Stimulated activated CD4-positive, alpha-beta T cell treated with anti-CD3 and anti-CD28 coated beads, Interleukin-2, amount 100 ng/mL, for 48 hours (primary cell): ENCODE results near the gene KRTAP10-8.
"Not testable (repeated sequence)": the region's sequence is repeated elsewhere in the genome, so short reads cannot be mapped to it uniquely, and the experiment has no call there.

ENCODE experiments used
- DNase-seq, 2 donors: peaks; one replicate each; pipeline ENCODE4 v3.0.0-alpha.2; 2020

The KRTAP10-8 gene

GRCh38 chr21:44647222-44647552 lies 35.3 kb downstream of the KRTAP10-8 start:
- DNase-seq = no peak

- no peak for DNase-seq
Measured at GRCh38 chr21:44648557-44649311, 36.9 kb downstream of the KRTAP10-8 start.

- no peak for DNase-seq
Measured at GRCh38 chr21:44649521-44650100, 37.7 kb downstream of the KRTAP10-8 start.

GRCh38 chr21:44650265-44650972 lies 38.5 kb downstream of the KRTAP10-8 start:
- DNase-seq = no peak

GRCh38 chr21:44650973-44651675 lies 39.2 kb downstream of the KRTAP10-8 start:
- DNase-seq = no peak

DNA sequence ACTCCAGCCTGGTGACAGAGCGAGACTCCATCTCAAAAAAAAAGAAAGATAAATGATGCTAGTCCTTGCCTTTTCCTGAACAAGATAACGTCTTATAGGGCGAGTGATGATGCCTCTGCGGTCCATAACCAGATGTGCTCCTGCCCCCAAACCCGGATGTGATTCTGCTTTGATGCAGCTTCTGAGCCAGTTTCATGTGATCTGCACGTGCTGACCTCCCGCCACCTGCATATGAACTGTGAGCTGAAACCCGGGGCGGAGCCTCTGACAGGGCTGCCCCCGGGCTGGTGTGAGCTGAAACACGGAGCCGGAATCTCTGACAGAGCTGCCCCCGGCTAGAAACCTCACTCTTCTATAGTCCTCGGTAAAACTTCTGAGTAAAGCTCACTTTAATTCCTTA lies 41.2 kb downstream of the KRTAP10-8 start:
- no peak for DNase-seq

DNA sequence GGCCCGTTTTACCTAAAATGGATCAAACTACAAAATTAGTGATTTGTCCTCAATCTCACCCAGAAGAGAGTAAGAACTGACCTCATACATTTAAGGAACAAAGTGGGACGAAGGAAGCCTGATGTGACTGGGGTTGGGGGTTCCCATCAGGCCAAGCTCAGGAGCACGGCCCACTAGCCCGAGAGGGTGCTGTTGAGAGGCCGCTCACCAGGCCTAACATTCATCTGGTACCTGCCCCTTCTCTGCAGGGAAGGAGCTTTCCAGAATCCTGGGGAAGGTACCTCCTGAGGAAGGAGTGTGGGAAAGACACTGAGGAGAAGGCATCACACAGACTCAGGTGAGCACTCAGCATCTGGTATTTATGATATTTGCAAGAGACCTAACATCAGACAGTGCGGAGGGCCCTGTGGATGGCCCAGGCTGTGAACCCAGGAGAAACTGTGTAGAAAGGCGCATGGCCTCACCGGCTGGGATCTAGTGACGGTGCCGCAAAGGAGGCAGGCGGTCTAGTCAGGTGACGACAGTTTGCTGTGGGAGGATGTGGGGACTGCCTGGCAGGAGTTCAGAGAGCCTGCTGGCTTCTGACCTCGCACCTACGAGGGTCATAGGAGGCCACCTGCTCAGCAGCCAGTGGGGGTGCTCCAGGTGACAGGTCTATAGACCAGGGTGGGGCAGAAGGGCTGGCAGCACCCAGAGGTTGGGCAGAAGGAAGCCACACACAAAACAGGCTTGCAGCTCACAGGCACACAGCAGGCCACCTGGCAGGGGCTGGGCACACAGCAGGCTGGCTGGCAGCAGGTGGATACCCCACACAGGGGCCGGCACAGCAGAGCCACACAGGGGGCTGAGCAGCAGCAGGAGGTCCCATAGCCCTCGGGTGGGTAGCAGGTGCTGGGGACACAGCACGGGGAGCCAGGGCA lies 42.0 kb downstream of the KRTAP10-8 start:
- no peak for DNase-seq

DNA sequence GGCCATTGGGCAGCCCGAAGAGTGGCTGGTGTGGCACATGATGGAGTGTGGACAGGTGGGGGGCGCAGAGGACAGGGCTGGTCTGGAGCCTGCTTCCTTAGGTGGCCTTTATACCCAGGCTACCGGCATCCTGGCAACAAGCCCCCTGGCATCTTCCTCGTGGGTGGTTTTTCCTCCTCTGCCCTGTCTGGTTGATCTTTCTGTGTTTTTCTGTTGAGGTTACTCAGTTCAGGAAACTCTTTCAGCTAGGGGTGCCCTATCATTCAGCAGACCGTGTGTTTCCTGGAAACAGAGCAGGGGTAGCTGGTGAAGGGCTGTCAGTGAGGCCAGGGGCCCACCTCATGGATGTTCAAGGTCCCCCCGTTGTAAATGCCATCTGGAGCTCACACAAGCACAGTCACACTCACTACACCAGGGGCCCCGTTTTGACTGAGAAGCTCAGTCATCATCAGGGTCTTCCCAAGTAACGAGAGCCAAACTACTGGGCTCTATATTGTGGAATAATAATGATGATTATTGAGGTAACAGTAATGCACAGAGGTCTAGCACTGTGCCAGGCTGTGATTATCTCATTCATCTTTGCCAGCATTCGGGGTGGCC lies 42.8 kb downstream of the KRTAP10-8 start, which contains the start of gene KRTAP12-4:
Gene KRTAP12-4, minus strand, starts transcription at position 84 of the 600 bp plus-strand sequence. Its CDS starts 45 bp downstream, at position 39.
- no peak for DNase-seq

GRCh38 chr21:44656868-44657267 lies 45.0 kb downstream of the KRTAP10-8 start:
- DNase-seq = no peak

DNA sequence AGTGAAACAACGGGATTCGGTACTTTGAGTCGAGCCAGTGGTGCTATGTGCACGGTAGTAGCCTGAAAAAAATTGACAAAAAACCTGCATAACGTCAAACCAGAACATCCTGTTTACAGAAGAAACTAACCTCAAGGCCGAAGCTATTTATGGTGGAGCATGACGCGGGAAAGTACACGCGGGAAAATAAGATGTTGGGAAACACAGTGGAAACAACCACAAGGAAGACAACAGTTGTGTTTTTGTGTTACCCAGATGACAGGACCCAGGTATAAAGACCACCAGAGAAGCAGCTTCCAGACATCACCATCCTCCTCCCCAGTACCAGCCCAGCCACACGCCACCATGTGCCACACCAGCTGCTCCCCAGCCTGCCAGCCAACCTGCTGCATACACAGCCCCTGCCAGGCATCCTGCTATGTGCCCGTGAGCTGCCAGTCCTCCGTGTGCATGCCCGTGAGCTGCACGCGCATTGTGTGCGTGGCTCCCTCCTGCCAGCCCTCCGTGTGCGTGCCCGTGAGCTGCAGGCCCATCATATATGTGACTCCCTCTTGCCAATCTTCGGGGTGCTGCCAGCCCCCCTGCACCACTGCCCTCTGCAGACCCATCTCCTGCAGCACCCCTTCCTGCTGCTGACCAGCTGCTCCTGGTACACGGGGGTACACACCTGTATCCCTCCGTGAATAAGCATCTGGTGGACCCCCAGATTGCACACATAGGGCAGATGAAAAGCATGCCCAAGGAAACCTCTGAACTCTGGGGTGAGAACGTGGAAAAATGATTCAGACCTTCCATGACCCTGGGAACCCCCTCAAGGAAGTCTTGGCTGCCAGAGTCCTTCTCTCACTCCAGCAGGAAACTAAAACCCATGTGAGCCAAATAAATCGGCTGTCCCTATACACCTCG lies 46.0 kb downstream of the KRTAP10-8 start, which contains the start of gene KRTAP12-3:
Gene KRTAP12-3, plus strand, starts transcription at position 298 of the 906 bp plus-strand sequence. Its CDS starts 48 bp downstream, at position 346.
- no peak for DNase-seq

DNA sequence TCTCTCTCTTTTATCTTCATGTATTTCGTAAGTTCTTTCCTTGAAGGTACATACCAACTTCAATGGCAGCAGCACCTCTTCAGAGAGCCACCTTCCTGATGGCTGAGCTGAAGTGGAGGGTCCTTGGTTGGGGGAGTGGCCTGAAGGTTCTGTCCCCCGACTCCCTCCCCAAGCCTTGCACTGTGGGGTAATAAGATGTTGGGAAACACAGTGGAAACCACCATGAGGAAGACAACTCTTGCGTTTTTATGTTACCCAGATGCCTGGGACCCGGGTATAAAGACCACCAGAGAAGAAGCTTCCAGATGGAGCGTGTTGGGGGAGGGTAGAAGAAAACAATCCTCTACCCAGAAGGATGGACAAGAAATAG lies 46.6 kb downstream of the KRTAP10-8 start:
- DNase-seq = no peak

DNA sequence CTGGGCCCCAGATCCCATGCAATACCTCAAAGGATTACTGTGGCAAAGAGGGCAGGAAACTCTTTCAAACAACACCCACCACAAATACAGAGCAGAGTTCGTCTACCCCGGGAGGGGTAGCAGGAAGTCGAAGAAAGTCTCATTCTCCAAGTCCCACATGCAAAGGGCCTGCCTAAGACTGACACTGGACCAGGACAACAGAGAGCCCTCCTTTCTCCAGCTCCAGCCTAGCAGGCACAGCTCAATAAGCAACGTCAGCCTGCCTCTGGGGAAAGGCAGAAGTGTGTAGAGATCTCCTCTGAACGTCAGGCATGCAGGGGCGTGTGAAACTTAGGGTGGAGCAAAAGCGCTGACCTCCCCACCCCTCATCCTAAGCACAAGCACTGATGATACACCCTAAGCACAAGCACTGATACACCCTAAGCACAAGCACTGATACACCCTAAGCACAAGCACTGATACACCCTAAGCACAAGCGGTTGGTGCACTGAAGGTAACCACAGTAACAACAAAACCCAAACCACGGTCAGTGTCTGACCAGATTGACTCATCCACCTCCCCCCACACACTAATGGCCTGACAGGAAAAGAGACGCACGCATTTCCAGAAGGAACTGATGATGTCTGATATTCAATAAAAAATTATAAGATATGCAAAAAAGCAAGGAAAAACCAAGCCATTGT lies 47.2 kb downstream of the KRTAP10-8 start:
- no peak for DNase-seq

- DNase-seq = not testable (repeated sequence)
Measured at GRCh38 chr21:44661567-44661966, 49.7 kb downstream of the KRTAP10-8 start.
